Liver (tissue), 9 donors: ENCODE data around the gene TMA7B. TPM values are rescaled to one million over a fixed set of nuclear protein-coding genes. Genes with fewer than 3 reads are reported as not detected.

Experiments
- DNase-seq: peaks from one replicate; pipeline ENCODE4 v3.0.0-alpha.2; 2017; ENCODE audit warnings: low spot score
- H3K27ac ChIP-seq, 2 donors: one replicate each; pipeline ENCODE4 v1.7.0; 2013; ENCODE audit warnings: inconsistent platforms in 2 of 2, low read length in 2 of 2, control low read depth in 1 of 2, low read depth in 1 of 2, mild to moderate bottlenecking in 1 of 2
- H3K27me3 ChIP-seq, 4 donors: one replicate each; pipeline versions ENCODE4 v1.6.1 to v1.7.0; 2013; ENCODE audit warnings: low read length in 3 of 4, inconsistent platforms in 1 of 4, mild to moderate bottlenecking in 1 of 4, moderate library complexity in 1 of 4; ENCODE audit not compliant: control insufficient read depth in 4 of 4, insufficient read depth in 4 of 4
- H3K36me3 ChIP-seq, 4 donors: one replicate each; pipeline versions ENCODE4 v1.6.1 to v1.7.0; 2013; ENCODE audit warnings: low read length in 3 of 4, mild to moderate bottlenecking in 3 of 4, low read depth in 1 of 4, moderate library complexity in 1 of 4; ENCODE audit not compliant: control insufficient read depth in 4 of 4, insufficient read depth in 3 of 4
- H3K4me1 ChIP-seq, 4 donors: one replicate each; pipeline versions ENCODE4 v1.6.1 to v1.7.0; 2013; ENCODE audit warnings: low read length in 3 of 4, mild to moderate bottlenecking in 3 of 4, moderate library complexity in 1 of 4; ENCODE audit not compliant: control insufficient read depth in 4 of 4, insufficient read depth in 4 of 4
- H3K4me3 ChIP-seq, 3 donors: one replicate each; pipeline versions ENCODE4 v1.6.1 to v1.7.0; 2013; ENCODE audit warnings: low read length in 3 of 3, control low read depth in 1 of 3, low read depth in 1 of 3, mild to moderate bottlenecking in 1 of 3
- H3K9ac ChIP-seq, 2 donors: one replicate each; pipeline ENCODE4 v1.7.0; 2013; ENCODE audit warnings: low read length in 2 of 2, mild to moderate bottlenecking in 2 of 2, moderate library complexity in 2 of 2, control low read depth in 1 of 2, low read depth in 1 of 2
- H3K9me3 ChIP-seq, 4 donors: one replicate each; pipeline versions ENCODE4 v1.6.1 to v1.7.0; 2013; ENCODE audit warnings: low read length in 3 of 4; ENCODE audit not compliant: control insufficient read depth in 4 of 4
- ATF3 ChIP-seq: IDR thresholded peaks from 2 replicates; pipeline ENCODE4 v1.6.1; 2016; ENCODE audit warnings: antibody characterized with exemption
- CTCF ChIP-seq: fragments of 150-350 bp; IDR thresholded peaks from 2 replicates; pipeline ENCODE4 v1.5.1; 2017; ENCODE audit warnings: improper control_type of control experiment, low read depth, low read length; ENCODE audit not compliant: missing input control
- EGR1 ChIP-seq, 2 donors: IDR thresholded peaks; 2 replicates each; pipeline ENCODE4 v1.6.1; 2016 to 2018; ENCODE audit warnings: antibody characterized with exemption in 2 of 2, low read depth in 2 of 2
- FOXA1 ChIP-seq: IDR thresholded peaks from 2 replicates; pipeline ENCODE4 v1.6.1; 2016; ENCODE audit warnings: antibody characterized with exemption
- FOXA2 ChIP-seq: IDR thresholded peaks from 2 replicates; pipeline ENCODE4 v1.6.1; 2016; ENCODE audit warnings: antibody characterized with exemption
- HNF4A ChIP-seq, 2 donors: conservative IDR thresholded peaks; 2 replicates each; pipeline ENCODE4 v1.6.1; 2016; ENCODE audit warnings: antibody characterized with exemption in 2 of 2, mild to moderate bottlenecking in 2 of 2
- HNF4G ChIP-seq: IDR thresholded peaks from 2 replicates; pipeline ENCODE4 v1.6.1; 2016; ENCODE audit warnings: antibody characterized with exemption
- JUND ChIP-seq, 2 donors: IDR thresholded peaks; 2 replicates each; pipeline ENCODE4 v1.6.1; 2016; ENCODE audit warnings: antibody characterized with exemption in 2 of 2
- NR2F2 ChIP-seq: IDR thresholded peaks from 2 replicates; pipeline ENCODE4 v1.6.1; 2016; ENCODE audit warnings: antibody characterized with exemption
- RAD21 ChIP-seq, 2 donors: IDR thresholded peaks; 2 replicates each; pipeline ENCODE4 v1.6.1; 2016; ENCODE audit warnings: antibody characterized with exemption in 2 of 2, mild to moderate bottlenecking in 2 of 2
- RXRA ChIP-seq, 2 donors: IDR thresholded peaks; 2 replicates each; pipeline ENCODE4 v1.6.1; 2017 to 2018; ENCODE audit warnings: antibody characterized with exemption in 2 of 2, mild to moderate bottlenecking in 1 of 2
- SP1 ChIP-seq: IDR thresholded peaks from 2 replicates; pipeline ENCODE4 v1.6.1; 2018; ENCODE audit warnings: antibody characterized with exemption, mild to moderate bottlenecking
- TAF1 ChIP-seq: conservative IDR thresholded peaks from 2 replicates; pipeline ENCODE4 v1.6.1; 2016; ENCODE audit warnings: antibody characterized with exemption, mild to moderate bottlenecking
- YY1 ChIP-seq: IDR thresholded peaks from 2 replicates; pipeline ENCODE4 v1.6.1; 2016; ENCODE audit warnings: antibody characterized with exemption, mild to moderate bottlenecking
- ZBTB33 ChIP-seq: IDR thresholded peaks from 2 replicates; pipeline ENCODE4 v1.6.1; 2016; ENCODE audit warnings: antibody characterized with exemption
- WGBS: extraction: QIAGEN DNeasy Blood & Tissue Kit; methylation state at CpG from one replicate; pipeline ENCODE4 v1.1.7; 2013; 5-methylcytosine and 5-hydroxymethylcytosine counted together
- polyA plus RNA-seq, 2 donors: library from polyadenylated mRNA; stranded (reverse) in 1 of 2; unstranded in 1 of 2; fragments of 200-250 nt in 1 of 2; fragments of >200 nt in 1 of 2; fragmentation: Nextera tagmentation in 1 of 2; extraction: Ambion mirVana in 1 of 2; gene quantifications; one replicate each; pipeline versions ENCODE4 v1.2.1 to v1.2.3, GENCODE V29; 2013 to 2015
- total RNA-seq, 2 donors: library from RNA; depleted of rRNA; stranded (reverse); fragments of >200 nt; gene quantifications; one replicate each; pipeline ENCODE4 v1.2.3, GENCODE V29; 2014
- TF ChIP-seq, protein P1 (sequence below): IDR thresholded peaks from 2 replicates; pipeline ENCODE4 v1.6.1; 2016; ENCODE audit warnings: antibody characterized with exemption, mild to moderate bottlenecking
- TF ChIP-seq, protein P2 (sequence below): IDR thresholded peaks from 2 replicates; pipeline ENCODE4 v1.6.1; 2016; ENCODE audit warnings: antibody characterized with exemption
- donor health status: healthy.
- donor health status: healthy.
- donor health status: healthy.
- donor health status: healthy.
- donor health status: healthy.

The TMA7B gene
- total and polyA plus RNA-seq, 4 donors = 0.25 to 2.1 TPM; not detected in 2

- TF ChIP-seq YY1 = no peak
- no peak for TF ChIP-seq CTCF
- TF ChIP-seq RXRA (IDR thresholded peaks at IDR 0.05) = no peak
- TF ChIP-seq, protein P1, sequence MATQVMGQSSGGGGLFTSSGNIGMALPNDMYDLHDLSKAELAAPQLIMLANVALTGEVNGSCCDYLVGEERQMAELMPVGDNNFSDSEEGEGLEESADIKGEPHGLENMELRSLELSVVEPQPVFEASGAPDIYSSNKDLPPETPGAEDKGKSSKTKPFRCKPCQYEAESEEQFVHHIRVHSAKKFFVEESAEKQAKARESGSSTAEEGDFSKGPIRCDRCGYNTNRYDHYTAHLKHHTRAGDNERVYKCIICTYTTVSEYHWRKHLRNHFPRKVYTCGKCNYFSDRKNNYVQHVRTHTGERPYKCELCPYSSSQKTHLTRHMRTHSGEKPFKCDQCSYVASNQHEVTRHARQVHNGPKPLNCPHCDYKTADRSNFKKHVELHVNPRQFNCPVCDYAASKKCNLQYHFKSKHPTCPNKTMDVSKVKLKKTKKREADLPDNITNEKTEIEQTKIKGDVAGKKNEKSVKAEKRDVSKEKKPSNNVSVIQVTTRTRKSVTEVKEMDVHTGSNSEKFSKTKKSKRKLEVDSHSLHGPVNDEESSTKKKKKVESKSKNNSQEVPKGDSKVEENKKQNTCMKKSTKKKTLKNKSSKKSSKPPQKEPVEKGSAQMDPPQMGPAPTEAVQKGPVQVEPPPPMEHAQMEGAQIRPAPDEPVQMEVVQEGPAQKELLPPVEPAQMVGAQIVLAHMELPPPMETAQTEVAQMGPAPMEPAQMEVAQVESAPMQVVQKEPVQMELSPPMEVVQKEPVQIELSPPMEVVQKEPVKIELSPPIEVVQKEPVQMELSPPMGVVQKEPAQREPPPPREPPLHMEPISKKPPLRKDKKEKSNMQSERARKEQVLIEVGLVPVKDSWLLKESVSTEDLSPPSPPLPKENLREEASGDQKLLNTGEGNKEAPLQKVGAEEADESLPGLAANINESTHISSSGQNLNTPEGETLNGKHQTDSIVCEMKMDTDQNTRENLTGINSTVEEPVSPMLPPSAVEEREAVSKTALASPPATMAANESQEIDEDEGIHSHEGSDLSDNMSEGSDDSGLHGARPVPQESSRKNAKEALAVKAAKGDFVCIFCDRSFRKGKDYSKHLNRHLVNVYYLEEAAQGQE = no peak
- TF ChIP-seq, protein P2, sequence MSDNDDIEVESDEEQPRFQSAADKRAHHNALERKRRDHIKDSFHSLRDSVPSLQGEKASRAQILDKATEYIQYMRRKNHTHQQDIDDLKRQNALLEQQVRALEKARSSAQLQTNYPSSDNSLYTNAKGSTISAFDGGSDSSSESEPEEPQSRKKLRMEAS = no peak
- TF ChIP-seq HNF4A (conservative IDR thresholded peaks at IDR 0.05) = no peak
- no peak for TF ChIP-seq FOXA2
- no peak for TF ChIP-seq ZBTB33
- TF ChIP-seq EGR1 (IDR thresholded peaks at IDR 0.05; ENCODE audit: low read depth in 2 of 2) = no peak
- TF ChIP-seq TAF1 = no peak
- TF ChIP-seq HNF4G = no peak
- no peak for TF ChIP-seq NR2F2
- no peak for TF ChIP-seq RAD21 (IDR thresholded peaks at IDR 0.05)
- TF ChIP-seq SP1 = no peak
- no peak for TF ChIP-seq FOXA1
- TF ChIP-seq ATF3 = no peak
- no peak for TF ChIP-seq JUND (IDR thresholded peaks at IDR 0.05)
- Histone ChIP-seq H3K9me3 (no peaks in the 10 kb centered on the region), H3K27me3 (no peaks in the 10 kb centered on the region), H3K27ac (no peak overlapping the region), H3K4me1 (peaks cover 0 to 4% (median 0%) of the 10 kb centered on the region in 4 donors), H3K36me3 (no peaks in the 10 kb centered on the region), H3K9ac (no peak overlapping the region), H3K4me3 (no peak overlapping the region)
- 79% methylated on average over 2 of the region's 2 CpGs for WGBS
- no peak for DNase-seq
Observed at GRCh38 chr22:39966470-39966869, 6.3 kb downstream of the TMA7B start.
